22Rv1 (cell line): Measurements from ENCODE around the gene UBE2H.

ENCODE experiments used
- CTCF ChIP-seq: fragments of 450-650 bp; IDR thresholded peaks from 2 replicates; pipeline ENCODE4 v1.5.1; 2017; ENCODE audit warnings: mild to moderate bottlenecking
- ZFX ChIP-seq: fragments of 450-650 bp; IDR thresholded peaks from 2 replicates; pipeline ENCODE4 v1.6.1; 2017; ENCODE audit warnings: antibody characterized with exemption, borderline replicate concordance

GRCh38 chr7:129884495-129884894 lies 68.3 kb downstream of the UBE2H start:
- no peak for TF ChIP-seq CTCF
- TF ChIP-seq ZFX: no peak
